ENCODE measurements around the gene IFNG-AS1.

IFNG-AS1 gene

GRCh38 chr12:68011882-68012207 is 22.6 kb downstream of the IFNG-AS1 start:
- Histone ChIP-seq H3K27me3 (ENCODE audit: insufficient read depth, low read depth, severe bottlenecking) (no peaks in the 10 kb centered on the region), H3K9me3 (ENCODE audit: severe bottlenecking) (no peaks in the 10 kb centered on the region), H3K27ac (no peak overlapping the region), H3K36me3 (no peaks in the 10 kb centered on the region), H3K4me3 (ENCODE audit: low read depth, low read length) (no peak overlapping the region)
- TF ChIP-seq, protein P1, sequence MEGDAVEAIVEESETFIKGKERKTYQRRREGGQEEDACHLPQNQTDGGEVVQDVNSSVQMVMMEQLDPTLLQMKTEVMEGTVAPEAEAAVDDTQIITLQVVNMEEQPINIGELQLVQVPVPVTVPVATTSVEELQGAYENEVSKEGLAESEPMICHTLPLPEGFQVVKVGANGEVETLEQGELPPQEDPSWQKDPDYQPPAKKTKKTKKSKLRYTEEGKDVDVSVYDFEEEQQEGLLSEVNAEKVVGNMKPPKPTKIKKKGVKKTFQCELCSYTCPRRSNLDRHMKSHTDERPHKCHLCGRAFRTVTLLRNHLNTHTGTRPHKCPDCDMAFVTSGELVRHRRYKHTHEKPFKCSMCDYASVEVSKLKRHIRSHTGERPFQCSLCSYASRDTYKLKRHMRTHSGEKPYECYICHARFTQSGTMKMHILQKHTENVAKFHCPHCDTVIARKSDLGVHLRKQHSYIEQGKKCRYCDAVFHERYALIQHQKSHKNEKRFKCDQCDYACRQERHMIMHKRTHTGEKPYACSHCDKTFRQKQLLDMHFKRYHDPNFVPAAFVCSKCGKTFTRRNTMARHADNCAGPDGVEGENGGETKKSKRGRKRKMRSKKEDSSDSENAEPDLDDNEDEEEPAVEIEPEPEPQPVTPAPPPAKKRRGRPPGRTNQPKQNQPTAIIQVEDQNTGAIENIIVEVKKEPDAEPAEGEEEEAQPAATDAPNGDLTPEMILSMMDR (IDR thresholded peaks at IDR 0.05; ENCODE audit: low read depth, low read length): no peak
- DNase-seq: no peak

DNA sequence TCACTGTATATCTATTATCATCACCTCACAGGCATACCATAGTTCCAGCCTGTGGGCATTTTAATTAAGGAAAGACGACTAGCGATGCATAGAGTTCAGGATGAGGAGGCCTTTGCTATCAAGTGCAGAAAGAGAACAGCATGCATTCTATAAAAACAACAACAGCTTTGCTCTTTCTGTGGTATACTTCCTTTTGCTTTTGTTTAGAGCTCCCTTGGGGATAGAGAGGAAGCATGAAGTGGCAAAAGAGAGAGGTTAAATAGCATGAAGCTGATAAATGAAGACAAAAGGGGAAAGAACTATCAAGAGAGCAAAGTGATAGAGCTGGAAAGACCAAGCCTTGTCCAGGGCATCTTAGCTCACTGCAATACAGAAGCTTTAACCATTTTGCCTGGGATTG is 23.5 kb downstream of the IFNG-AS1 start:
- Histone ChIP-seq H3K36me3 (no peaks in the 10 kb centered on the region), H3K27me3 (ENCODE audit: insufficient read depth, low read depth, severe bottlenecking) (no peaks in the 10 kb centered on the region), H3K4me3 (ENCODE audit: low read depth, low read length) (no peak overlapping the region), H3K9me3 (ENCODE audit: severe bottlenecking) (no peaks in the 10 kb centered on the region), H3K27ac (no peak overlapping the region)
- TF ChIP-seq, protein P1 (IDR thresholded peaks at IDR 0.05; ENCODE audit: low read depth, low read length): no peak
- DNase-seq: no peak

DNA sequence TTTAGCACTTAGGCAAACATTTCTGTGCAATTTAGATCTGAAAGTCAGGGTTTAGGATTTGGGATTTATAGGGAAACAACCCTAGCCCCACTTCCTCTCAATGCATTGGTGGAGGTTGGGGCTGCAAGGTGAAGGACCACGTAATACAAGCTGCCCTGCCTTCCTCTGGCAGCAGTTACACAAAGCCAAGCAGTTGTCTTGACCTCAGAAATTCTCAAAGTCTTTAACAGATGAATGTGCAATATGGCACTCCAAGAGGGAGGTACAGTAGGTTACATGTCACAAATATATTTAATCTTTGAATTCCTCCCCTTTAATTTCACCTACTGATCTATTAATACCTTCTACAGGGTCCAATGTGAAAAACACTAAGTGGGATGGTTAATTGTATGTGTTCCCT is 23.9 kb downstream of the IFNG-AS1 start:
- Histone ChIP-seq H3K27me3 (ENCODE audit: insufficient read depth, low read depth, severe bottlenecking) (no peaks in the 10 kb centered on the region), H3K9me3 (ENCODE audit: severe bottlenecking) (no peaks in the 10 kb centered on the region), H3K36me3 (no peaks in the 10 kb centered on the region), H3K27ac (no peak overlapping the region), H3K4me3 (ENCODE audit: low read depth, low read length) (no peak overlapping the region)
- TF ChIP-seq, protein P1 (IDR thresholded peaks at IDR 0.05; ENCODE audit: low read depth, low read length): no peak
- DNase-seq: no peak

DNA sequence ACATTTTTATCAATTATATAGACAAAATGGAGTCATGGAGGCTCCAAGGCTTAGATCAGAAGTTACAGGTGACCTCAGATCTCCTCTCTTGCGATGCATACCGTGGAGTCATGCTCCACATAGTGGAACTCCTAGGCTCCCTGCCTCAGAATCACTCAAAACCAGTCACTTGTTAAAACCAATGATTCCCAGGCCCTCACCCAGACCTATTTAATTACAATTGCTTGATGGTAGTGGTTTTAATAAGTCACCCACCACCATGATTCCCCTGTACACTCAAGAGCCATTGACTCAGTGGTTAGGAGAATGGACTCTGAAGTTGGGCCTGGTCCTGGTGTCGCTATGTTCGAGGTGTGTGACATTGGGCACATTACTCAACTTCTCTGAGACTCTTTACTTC is 26.9 kb downstream of the IFNG-AS1 start:
- Histone ChIP-seq H3K27ac (no peak overlapping the region), H3K4me3 (ENCODE audit: low read depth, low read length) (no peak overlapping the region), H3K27me3 (ENCODE audit: insufficient read depth, low read depth, severe bottlenecking) (no peaks in the 10 kb centered on the region), H3K9me3 (ENCODE audit: severe bottlenecking) (no peaks in the 10 kb centered on the region), H3K36me3 (no peaks in the 10 kb centered on the region)
- TF ChIP-seq, protein P1 (IDR thresholded peaks at IDR 0.05; ENCODE audit: low read depth, low read length): no peak
- no peak for DNase-seq

DNA sequence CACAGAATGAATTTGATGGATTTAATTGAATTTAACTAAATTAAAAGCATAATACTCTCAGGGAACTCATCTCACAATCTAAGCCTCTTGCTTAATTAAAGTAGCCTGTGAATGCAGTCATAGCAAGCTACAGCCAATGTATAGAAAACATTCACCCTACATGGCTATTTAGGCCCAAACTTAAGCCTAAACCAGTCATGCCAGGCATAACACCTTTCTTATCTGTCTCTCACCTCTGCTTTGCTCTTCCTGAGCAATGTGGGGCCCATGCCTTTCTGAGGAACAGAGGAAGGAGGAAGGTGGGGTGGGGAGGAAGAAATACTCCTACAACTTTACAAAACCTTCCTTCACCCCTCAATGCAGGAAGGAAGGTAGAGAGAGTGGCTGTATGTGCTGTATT is 29.1 kb downstream of the IFNG-AS1 start:
- H3K27ac ChIP-seq: no peak overlapping the region
- TF ChIP-seq, protein P1 (IDR thresholded peaks at IDR 0.05; ENCODE audit: low read depth, low read length): no peak

DNA sequence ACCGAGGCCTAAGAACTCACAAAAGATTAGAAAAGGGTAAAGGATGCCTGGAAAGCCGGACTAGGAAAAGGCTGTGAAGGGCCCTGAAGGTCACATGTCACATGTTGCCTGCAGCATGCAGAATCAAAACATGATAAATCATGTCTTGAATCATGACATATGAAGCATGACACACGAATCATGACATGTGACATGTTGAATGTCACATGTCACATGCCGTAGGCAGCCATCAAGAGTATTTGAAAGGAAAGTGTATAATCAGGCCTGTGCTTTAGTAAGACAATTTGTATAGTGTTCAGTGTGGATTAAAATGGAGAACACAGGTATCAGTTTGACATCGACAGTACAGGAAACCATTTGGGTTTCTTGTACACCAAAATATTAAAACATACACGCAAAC is 30.8 kb downstream of the IFNG-AS1 start:
- H3K4me3 ChIP-seq (ENCODE audit: low read depth, low read length): no peak overlapping the region
- DNase-seq: no peak
- H3K9me3 ChIP-seq (ENCODE audit: severe bottlenecking): no peaks in the 10 kb centered on the region
- no peaks in the 10 kb centered on the region for H3K36me3 ChIP-seq
- no peak overlapping the region for H3K27ac ChIP-seq
- TF ChIP-seq, protein P1 (IDR thresholded peaks at IDR 0.05; ENCODE audit: low read depth, low read length): no peak
- no peaks in the 10 kb centered on the region for H3K27me3 ChIP-seq (ENCODE audit: insufficient read depth, low read depth, severe bottlenecking)

More for the DNA sequence above, 29.1 kb downstream of the IFNG-AS1 start:
- Histone ChIP-seq H3K36me3 (no peaks in the 10 kb centered on the region), H3K4me3 (ENCODE audit: low read depth, low read length) (no peak overlapping the region), H3K27me3 (ENCODE audit: insufficient read depth, low read depth, severe bottlenecking) (no peaks in the 10 kb centered on the region), H3K9me3 (ENCODE audit: severe bottlenecking) (no peaks in the 10 kb centered on the region)
- DNase-seq: no peak
